ENCODE results near the gene RBM44. TPM values are rescaled to one million over a fixed set of nuclear protein-coding genes. Genes with fewer than 3 reads are reported as not detected.
A peak's percentile ranks its signal among the peaks of the same experiment; 100 is the strongest.
"Not testable (repeated sequence)": the region's sequence is repeated elsewhere in the genome, so short reads cannot be mapped to it uniquely, and the experiment has no call there.

Gene RBM44
- total and polyA plus RNA-seq, 7 experiments from 2014 or later = 0.06 to 3.1 (median 0.84) TPM; not detected in 1

- no peak overlapping the region for H3K27ac ChIP-seq (ENCODE audit: low read depth, low read length)
- CTCF ChIA-PET = no interaction called here
- peaks cover 0 to 14% (median 5%) of the 10 kb centered on the region in 7 donors for H3K4me1 Mint-ChIP-seq
- H3K36me3 Mint-ChIP-seq = peaks cover 20 to 60% (median 29%) of the 10 kb centered on the region in 5 donors
- H3K27ac Mint-ChIP-seq = no peak overlapping the region
- ATAC-seq = no peak
- H3K4me1 ChIP-seq (ENCODE audit: control insufficient read depth in 2 of 2, insufficient read depth in 2 of 2, low read length in 2 of 2) = no peaks in the 10 kb centered on the region
- H3K9me3 ChIP-seq (ENCODE audit: control insufficient read depth in 2 of 3, low read length in 3 of 3) = no peaks in the 10 kb centered on the region
- H3K27me3 ChIP-seq (ENCODE audit: control insufficient read depth in 2 of 2, insufficient read depth in 2 of 2, low read length in 2 of 2) = no peaks in the 10 kb centered on the region
- H3K4me3 ChIP-seq (ENCODE audit: low read length) = no peak overlapping the region
- peaks cover 4 to 52% (median 25%) of the 10 kb centered on the region in 3 experiments for H3K36me3 ChIP-seq (ENCODE audit: control insufficient read depth in 2 of 3, insufficient read depth in 3 of 3, low read length in 3 of 3)
- H3K4me3 Mint-ChIP-seq = no peak overlapping the region
- intact Hi-C loops (cut with micrococcal nuclease) = no loop called here
- no peaks in the 10 kb centered on the region for H3K27me3 Mint-ChIP-seq
- POLR2A ChIA-PET = no interaction called here
- DNase-seq = no peak
- H3K9me3 Mint-ChIP-seq = no peaks in the 10 kb centered on the region
These were observed 34.8 kb upstream of the RBM44 start for GRCh38 chr2:237763812-237764211.

GRCh38 chr2:237765122-237765521, 33.5 kb upstream of the RBM44 start:
- peaks cover 0 to 46% (median 25%) of the 10 kb centered on the region in 3 experiments for H3K36me3 ChIP-seq (ENCODE audit: control insufficient read depth in 2 of 3, insufficient read depth in 3 of 3, low read length in 3 of 3)
- H3K27ac Mint-ChIP-seq; H3K9me3 Mint-ChIP-seq; CTCF ChIA-PET; H3K4me1 ChIP-seq (ENCODE audit: control insufficient read depth in 2 of 2, insufficient read depth in 2 of 2, low read length in 2 of 2); H3K27me3 Mint-ChIP-seq; H3K9me3 ChIP-seq (ENCODE audit: control insufficient read depth in 2 of 3, low read length in 3 of 3); intact Hi-C loops (cut with micrococcal nuclease); H3K4me3 ChIP-seq (ENCODE audit: low read length); ATAC-seq; H3K27me3 ChIP-seq (ENCODE audit: control insufficient read depth in 2 of 2, insufficient read depth in 2 of 2, low read length in 2 of 2); DNase-seq; H3K4me3 Mint-ChIP-seq; H3K27ac ChIP-seq (ENCODE audit: low read depth, low read length); POLR2A ChIA-PET: not testable (repeated sequence)
- peaks cover 14 to 58% (median 26%) of the 10 kb centered on the region in 5 donors for H3K36me3 Mint-ChIP-seq
- H3K4me1 Mint-ChIP-seq = peaks cover 0 to 14% (median 5%) of the 10 kb centered on the region in 7 donors

GRCh38 chr2:237765875-237766274, 32.7 kb upstream of the RBM44 start:
- Mint-ChIP-seq H3K4me1 (peaks cover 0 to 14% (median 5%) of the 10 kb centered on the region in 7 donors), H3K27ac (peak overlapping the region in 1 of 9 donors; percentile 75), H3K9me3 (no peaks in the 10 kb centered on the region), H3K4me3 (no peak overlapping the region), H3K36me3 (peaks cover 11 to 55% (median 23%) of the 10 kb centered on the region in 5 donors), H3K27me3 (no peaks in the 10 kb centered on the region)
- no peak overlapping the region for H3K27ac ChIP-seq (ENCODE audit: low read depth, low read length)
- ATAC-seq (no peak), DNase-seq (no peak)
- H3K4me1 ChIP-seq (ENCODE audit: control insufficient read depth in 2 of 2, insufficient read depth in 2 of 2, low read length in 2 of 2) = no peaks in the 10 kb centered on the region
- H3K9me3 ChIP-seq (ENCODE audit: control insufficient read depth in 2 of 3, low read length in 3 of 3) = no peaks in the 10 kb centered on the region
- no peak overlapping the region for H3K4me3 ChIP-seq (ENCODE audit: low read length)
- POLR2A ChIA-PET = no interaction called here
- peaks cover 0 to 45% (median 24%) of the 10 kb centered on the region in 3 experiments for H3K36me3 ChIP-seq (ENCODE audit: control insufficient read depth in 2 of 3, insufficient read depth in 3 of 3, low read length in 3 of 3)
- H3K27me3 ChIP-seq (ENCODE audit: control insufficient read depth in 2 of 2, insufficient read depth in 2 of 2, low read length in 2 of 2) = no peaks in the 10 kb centered on the region
- intact Hi-C loops (cut with micrococcal nuclease) = no loop called here
- CTCF ChIA-PET = no interaction called here

- Mint-ChIP-seq H3K9me3 (no peaks in the 10 kb centered on the region), H3K27me3 (no peaks in the 10 kb centered on the region), H3K4me3 (no peak overlapping the region), H3K27ac (peak overlapping the region in 1 of 9 donors; percentile 75), H3K36me3 (peaks cover 11 to 52% (median 24%) of the 10 kb centered on the region in 5 donors), H3K4me1 (peaks cover 0 to 14% (median 5%) of the 10 kb centered on the region in 7 donors)
- Histone ChIP-seq H3K4me1 (ENCODE audit: control insufficient read depth in 2 of 2, insufficient read depth in 2 of 2, low read length in 2 of 2) (no peaks in the 10 kb centered on the region), H3K27me3 (ENCODE audit: control insufficient read depth in 2 of 2, insufficient read depth in 2 of 2, low read length in 2 of 2) (no peaks in the 10 kb centered on the region), H3K9me3 (ENCODE audit: control insufficient read depth in 2 of 3, low read length in 3 of 3) (no peaks in the 10 kb centered on the region), H3K27ac (ENCODE audit: low read depth, low read length) (no peak overlapping the region), H3K4me3 (ENCODE audit: low read length) (no peak overlapping the region), H3K36me3 (ENCODE audit: control insufficient read depth in 2 of 3, insufficient read depth in 3 of 3, low read length in 3 of 3) (peaks cover 0 to 44% (median 24%) of the 10 kb centered on the region in 3 experiments)
- POLR2A ChIA-PET = no interaction called here
- DNase-seq (no peak), ATAC-seq (no peak)
- intact Hi-C loops (cut with micrococcal nuclease) = no loop called here
- CTCF ChIA-PET = no interaction called here
These were observed 32.2 kb upstream of the RBM44 start for GRCh38 chr2:237766340-237766739.

- H3K27ac Mint-ChIP-seq = peak overlapping the region in 2 of 9 donors; percentile 42 to 52
- ChIA-PET CTCF (no interaction called here), POLR2A (no interaction called here)
- no peaks in the 10 kb centered on the region for H3K27me3 Mint-ChIP-seq
- peaks cover 4 to 58% (median 20%) of the 10 kb centered on the region in 3 experiments for H3K36me3 ChIP-seq (ENCODE audit: control insufficient read depth in 2 of 3, insufficient read depth in 3 of 3, low read length in 3 of 3)
- DNase-seq (no peak), ATAC-seq (no peak)
- no peaks in the 10 kb centered on the region for H3K27me3 ChIP-seq (ENCODE audit: control insufficient read depth in 2 of 2, insufficient read depth in 2 of 2, low read length in 2 of 2)
- intact Hi-C loops (cut with micrococcal nuclease) = no loop called here
- no peak overlapping the region for H3K4me3 Mint-ChIP-seq
- no peak overlapping the region for H3K27ac ChIP-seq (ENCODE audit: low read depth, low read length)
- no peaks in the 10 kb centered on the region for H3K9me3 ChIP-seq (ENCODE audit: control insufficient read depth in 2 of 3, low read length in 3 of 3)
- H3K4me1 ChIP-seq (ENCODE audit: control insufficient read depth in 2 of 2, insufficient read depth in 2 of 2, low read length in 2 of 2) = no peaks in the 10 kb centered on the region
- H3K4me3 ChIP-seq (ENCODE audit: low read length) = no peak overlapping the region
- peaks cover 0 to 3% (median 0%) of the 10 kb centered on the region in 11 donors for H3K9me3 Mint-ChIP-seq
- peaks cover 0 to 6% (median 0%) of the 10 kb centered on the region in 7 donors for H3K4me1 Mint-ChIP-seq
- H3K36me3 Mint-ChIP-seq = peaks cover 21 to 64% (median 37%) of the 10 kb centered on the region in 5 donors
These were observed 26.1 kb upstream of the RBM44 start for GRCh38 chr2:237772513-237772912.

DNA sequence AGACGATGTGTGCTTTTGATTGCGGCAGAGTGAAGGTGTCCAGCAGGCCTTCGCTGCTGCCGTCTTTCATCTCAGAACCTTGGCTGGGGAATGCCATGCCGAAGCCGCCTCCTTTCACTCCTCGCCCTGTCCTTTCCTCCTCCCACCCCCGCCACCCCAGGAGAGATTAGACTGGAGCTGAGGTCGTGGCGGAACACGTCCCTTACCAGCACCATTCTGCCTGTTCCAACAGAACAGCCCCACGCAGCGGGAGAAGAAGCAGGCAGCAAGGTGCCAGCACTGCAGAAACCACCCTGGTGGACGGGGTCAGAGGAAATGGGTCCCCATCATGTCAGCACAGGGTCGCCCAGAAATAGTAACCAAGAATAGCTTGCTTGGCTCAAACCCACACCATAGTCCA, 24.8 kb upstream of the RBM44 start:
- DNase-seq = no peak
- no peak overlapping the region for H3K4me3 ChIP-seq (ENCODE audit: low read length)
- peaks cover 4 to 67% (median 20%) of the 10 kb centered on the region in 3 experiments for H3K36me3 ChIP-seq (ENCODE audit: control insufficient read depth in 2 of 3, insufficient read depth in 3 of 3, low read length in 3 of 3)
- no peaks in the 10 kb centered on the region for H3K4me1 ChIP-seq (ENCODE audit: control insufficient read depth in 2 of 2, insufficient read depth in 2 of 2, low read length in 2 of 2)
- peaks cover 0 to 3% (median 0%) of the 10 kb centered on the region in 11 donors for H3K9me3 Mint-ChIP-seq
- ChIA-PET POLR2A (no interaction called here), CTCF (no interaction called here)
- H3K36me3 Mint-ChIP-seq = peaks cover 28 to 70% (median 47%) of the 10 kb centered on the region in 5 donors
- no peaks in the 10 kb centered on the region for H3K9me3 ChIP-seq (ENCODE audit: control insufficient read depth in 2 of 3, low read length in 3 of 3)
- no peaks in the 10 kb centered on the region for H3K27me3 ChIP-seq (ENCODE audit: control insufficient read depth in 2 of 2, insufficient read depth in 2 of 2, low read length in 2 of 2)
- no peak for ATAC-seq
- no peak overlapping the region for H3K27ac ChIP-seq (ENCODE audit: low read depth, low read length)
- no peaks in the 10 kb centered on the region for H3K27me3 Mint-ChIP-seq
- peaks cover 0 to 4% (median 0%) of the 10 kb centered on the region in 7 donors for H3K4me1 Mint-ChIP-seq
- H3K4me3 Mint-ChIP-seq = no peak overlapping the region
- H3K27ac Mint-ChIP-seq = peak overlapping the region in 1 of 9 donors; percentile 43
- intact Hi-C loops (cut with micrococcal nuclease) = loop anchor here (1.0 kb wide), 3 partner anchors 101 to 262 kb away; no protein-coding TSS in a partner anchor

Data from naive thymus-derived CD4-positive, alpha-beta T cell (primary cell).